H9 (cell line): ENCODE data around the gene HEATR5B. TPM values are rescaled to one million over a fixed set of nuclear protein-coding genes. Genes with fewer than 3 reads are reported as not detected.
A peak's percentile ranks its signal among the peaks of the same experiment; 100 is the strongest.

Experiments
- DNase-seq: peaks from one replicate; pipeline ENCODE4 v3.0.0-alpha.2; 2017
- H2AFZ ChIP-seq: one replicate; pipeline ENCODE4 v1.6.1; 2013; ENCODE audit warnings: mild to moderate bottlenecking, low read length, control low read depth, moderate library complexity
- H2AK5ac ChIP-seq: 2 replicates; pipeline ENCODE4 v1.6.1; 2013; ENCODE audit warnings: low read length, control low read depth, mixed read lengths; ENCODE audit not compliant: insufficient read length
- H2BK120ac ChIP-seq: one replicate; pipeline ENCODE4 v1.6.1; 2013; ENCODE audit warnings: low read depth, mild to moderate bottlenecking, low read length, control low read depth, inconsistent platforms; ENCODE audit not compliant: poor library complexity, severe bottlenecking
- H2BK12ac ChIP-seq: 2 replicates; pipeline ENCODE4 v1.6.1; 2013; ENCODE audit warnings: low read length, control low read depth, mixed read lengths, low read depth; ENCODE audit not compliant: insufficient read length
- H2BK15ac ChIP-seq: 2 replicates; pipeline ENCODE4 v1.6.1; 2013; ENCODE audit warnings: low read depth, low read length, control low read depth
- H2BK20ac ChIP-seq: one replicate; pipeline ENCODE4 v1.6.1; 2013; ENCODE audit warnings: low read depth, mild to moderate bottlenecking, low read length, control low read depth, inconsistent platforms; ENCODE audit not compliant: poor library complexity, severe bottlenecking
- H2BK5ac ChIP-seq: 2 replicates; pipeline ENCODE4 v1.6.1; 2013; ENCODE audit warnings: low read length, control low read depth, mixed read lengths; ENCODE audit not compliant: insufficient read length
- H3K14ac ChIP-seq: 2 replicates; pipeline ENCODE4 v1.6.1; 2013; ENCODE audit warnings: low read length, control low read depth; ENCODE audit not compliant: insufficient read depth
- H3K18ac ChIP-seq: 2 replicates; pipeline ENCODE4 v1.6.1; 2013; ENCODE audit warnings: low read depth, mild to moderate bottlenecking, mixed read lengths, low read length, control low read depth; ENCODE audit not compliant: insufficient read length
- H3K23ac ChIP-seq: 2 replicates; pipeline ENCODE4 v1.6.1; 2013; ENCODE audit warnings: low read length, control low read depth, mixed read lengths, low read depth; ENCODE audit not compliant: insufficient read length
- H3K23me2 ChIP-seq: 2 replicates; pipeline ENCODE4 v1.6.1; 2013; ENCODE audit warnings: low read depth, mild to moderate bottlenecking, mixed read lengths, low read length, control low read depth; ENCODE audit not compliant: insufficient read length, poor library complexity, severe bottlenecking
- H3K27ac ChIP-seq: 2 replicates; pipeline ENCODE4 v1.5.1; 2013; ENCODE audit warnings: low read length, control low read depth, mixed read lengths, low read depth; ENCODE audit not compliant: insufficient read length
- H3K27me3 ChIP-seq: 2 replicates; pipeline ENCODE4 v1.6.1; 2013; ENCODE audit warnings: low read length, control low read depth, inconsistent platforms; ENCODE audit not compliant: insufficient read depth
- H3K4ac ChIP-seq: 2 replicates; pipeline ENCODE4 v1.6.1; 2013; ENCODE audit warnings: low read depth, mild to moderate bottlenecking, control low read depth, inconsistent platforms, low read length, moderate library complexity
- H3K4me1 ChIP-seq: 2 replicates; pipeline ENCODE4 v1.6.1; 2013; ENCODE audit warnings: low read length, control low read depth, inconsistent platforms; ENCODE audit not compliant: insufficient read depth
- H3K4me2 ChIP-seq: 2 replicates; pipeline ENCODE4 v1.6.1; 2013; ENCODE audit warnings: low read length, control low read depth, mixed read lengths; ENCODE audit not compliant: insufficient read length, insufficient read depth
- H3K56ac ChIP-seq: 2 replicates; pipeline ENCODE4 v1.6.1; 2013; ENCODE audit warnings: low read depth, mild to moderate bottlenecking, mixed read lengths, low read length, control low read depth; ENCODE audit not compliant: insufficient read length
- H3K79me1 ChIP-seq: 2 replicates; pipeline ENCODE4 v1.6.1; 2013; ENCODE audit warnings: low read depth, mild to moderate bottlenecking, moderate library complexity, low read length, control low read depth, inconsistent platforms; ENCODE audit not compliant: insufficient read depth, poor library complexity, severe bottlenecking
- H3K79me2 ChIP-seq: 2 replicates; pipeline ENCODE4 v1.6.1; 2013; ENCODE audit warnings: low read length, control low read depth, inconsistent platforms; ENCODE audit not compliant: insufficient read depth
- H3K9ac ChIP-seq: 2 replicates; pipeline ENCODE4 v1.6.1; 2013; ENCODE audit warnings: low read length, control low read depth, mixed read lengths; ENCODE audit not compliant: insufficient read length; ENCODE audit errors: extremely low read depth
- H3K9me3 ChIP-seq: one replicate; pipeline ENCODE4 v1.6.1; 2013; ENCODE audit warnings: low read depth, low read length, inconsistent platforms; ENCODE audit not compliant: control insufficient read depth
- H3T11ph ChIP-seq: one replicate; pipeline ENCODE4 v1.6.1; 2013; ENCODE audit warnings: mild to moderate bottlenecking, low read length, control low read depth, inconsistent platforms
- H4K20me1 ChIP-seq: one replicate; pipeline ENCODE4 v1.6.1; 2013; ENCODE audit not compliant: control insufficient read depth, insufficient read length, insufficient read depth
- H4K5ac ChIP-seq: 2 replicates; pipeline ENCODE4 v1.6.1; 2013; ENCODE audit warnings: low read depth, mild to moderate bottlenecking, mixed read lengths, low read length, control low read depth; ENCODE audit not compliant: insufficient read length
- H4K8ac ChIP-seq: replicated peaks from 2 replicates; pipeline ENCODE4 v1.6.1; 2013; ENCODE audit warnings: low read length, control low read depth, mixed read lengths, low read depth; ENCODE audit not compliant: insufficient read length
- H4K91ac ChIP-seq: 2 replicates; pipeline ENCODE4 v1.6.1; 2013; ENCODE audit warnings: low read depth, mild to moderate bottlenecking, moderate library complexity, mixed read lengths, low read length, control low read depth; ENCODE audit not compliant: insufficient read length
- H3K27ac Mint-ChIP-seq, 3 experiments: 2 replicates in 2 of 3; 3 replicates in 1 of 3; pipeline ENCODE4 v1.8.0; 2020 to 2021; ENCODE audit warnings: mixed read lengths in 3 of 3, mild to moderate bottlenecking in 1 of 3, moderate library complexity in 1 of 3
- H3K27me3 Mint-ChIP-seq: 2 replicates; pipeline ENCODE4 v1.8.0; 2021; ENCODE audit warnings: low read depth, mild to moderate bottlenecking, moderate library complexity, mixed read lengths
- H3K36me3 Mint-ChIP-seq, 3 experiments: 2 replicates in 2 of 3; 3 replicates in 1 of 3; pipeline ENCODE4 v1.8.0; 2020 to 2021; ENCODE audit warnings: low read depth in 3 of 3, mixed read lengths in 3 of 3; ENCODE audit not compliant: insufficient read depth in 1 of 3
- H3K4me1 Mint-ChIP-seq, 2 experiments: 2 replicates each; pipeline ENCODE4 v1.8.0; 2020; ENCODE audit warnings: mixed read lengths in 2 of 2
- H3K4me3 Mint-ChIP-seq, 2 experiments: 2 replicates in 1 of 2; 3 replicates in 1 of 2; pipeline ENCODE4 v1.8.0; 2020 to 2021; ENCODE audit warnings: mild to moderate bottlenecking in 2 of 2, mixed read lengths in 2 of 2, moderate library complexity in 1 of 2
- H3K9me3 Mint-ChIP-seq, 2 experiments: 2 replicates in 1 of 2; 3 replicates in 1 of 2; pipeline ENCODE4 v1.8.0; 2020; ENCODE audit warnings: mild to moderate bottlenecking in 2 of 2, mixed read lengths in 2 of 2, moderate library complexity in 1 of 2
- WGBS: extraction: QIAGEN DNeasy Blood & Tissue Kit; methylation state at CpG from one replicate; pipeline ENCODE4 v1.1.7; 2013; ENCODE audit warnings: missing lambda C conversion rate, low lambda C conversion rate, mixed read lengths; ENCODE audit not compliant: insufficient read length; ENCODE audit errors: extremely low coverage; 5-methylcytosine and 5-hydroxymethylcytosine counted together
- total RNA-seq: library from RNA; stranded (reverse); gene quantifications from 2 replicates; pipeline ENCODE4 v1.2.1, GENCODE V29; 2021
- TF ChIP-seq, protein P1 (sequence below): fragments of 200-600 bp; sonication (generic); conservative IDR thresholded peaks from 3 replicates; pipeline ENCODE4 v1.8.0; 2021; ENCODE audit warnings: antibody characterized with exemption, mild to moderate bottlenecking

Gene HEATR5B
- total RNA-seq, 1 experiment from 2014 or later, result 14.0 TPM

- Histone ChIP-seq H3K27me3 (no peaks in the 10 kb centered on the region), H2BK12ac (no peak overlapping the region), H3K23me2 (no peaks in the 10 kb centered on the region), H3K4me2 (no peak overlapping the region), H3K23ac (no peak overlapping the region), H3K18ac (no peak overlapping the region), H3K79me2 (no peaks in the 10 kb centered on the region), H2AK5ac (no peak overlapping the region), H4K20me1 (no peaks in the 10 kb centered on the region), H3K9me3 (no peaks in the 10 kb centered on the region), H4K5ac (no peak overlapping the region), H3T11ph (no peak overlapping the region), H2BK20ac (no peak overlapping the region), H2BK15ac (no peak overlapping the region), H3K79me1 (no peaks in the 10 kb centered on the region), H2BK120ac (no peak overlapping the region), H4K91ac (no peak overlapping the region), H2AFZ (no peak overlapping the region), H3K4me1 (no peaks in the 10 kb centered on the region; the same call in 1 of the 2 replicates), H3K14ac (no peak overlapping the region), H2BK5ac (no peak overlapping the region), H3K56ac (no peak overlapping the region), H3K27ac (no peak overlapping the region), H3K4ac (no peak overlapping the region), H3K9ac (no peak overlapping the region), H4K8ac (no peak overlapping the region)
- no peak for DNase-seq
- Mint-ChIP-seq H3K4me1 (no peaks in the 10 kb centered on the region), H3K9me3 (no peaks in the 10 kb centered on the region), H3K36me3 (peaks cover 20 to 55% (median 46%) of the 10 kb centered on the region in 3 experiments; a peak in 6 of 7 replicates), H3K4me3 (no peak overlapping the region), H3K27me3 (no peaks in the 10 kb centered on the region), H3K27ac (peak overlapping the region in 1 of 3 experiments; percentile 44; a peak in 1 of 7 replicates)
- TF ChIP-seq, protein P1, sequence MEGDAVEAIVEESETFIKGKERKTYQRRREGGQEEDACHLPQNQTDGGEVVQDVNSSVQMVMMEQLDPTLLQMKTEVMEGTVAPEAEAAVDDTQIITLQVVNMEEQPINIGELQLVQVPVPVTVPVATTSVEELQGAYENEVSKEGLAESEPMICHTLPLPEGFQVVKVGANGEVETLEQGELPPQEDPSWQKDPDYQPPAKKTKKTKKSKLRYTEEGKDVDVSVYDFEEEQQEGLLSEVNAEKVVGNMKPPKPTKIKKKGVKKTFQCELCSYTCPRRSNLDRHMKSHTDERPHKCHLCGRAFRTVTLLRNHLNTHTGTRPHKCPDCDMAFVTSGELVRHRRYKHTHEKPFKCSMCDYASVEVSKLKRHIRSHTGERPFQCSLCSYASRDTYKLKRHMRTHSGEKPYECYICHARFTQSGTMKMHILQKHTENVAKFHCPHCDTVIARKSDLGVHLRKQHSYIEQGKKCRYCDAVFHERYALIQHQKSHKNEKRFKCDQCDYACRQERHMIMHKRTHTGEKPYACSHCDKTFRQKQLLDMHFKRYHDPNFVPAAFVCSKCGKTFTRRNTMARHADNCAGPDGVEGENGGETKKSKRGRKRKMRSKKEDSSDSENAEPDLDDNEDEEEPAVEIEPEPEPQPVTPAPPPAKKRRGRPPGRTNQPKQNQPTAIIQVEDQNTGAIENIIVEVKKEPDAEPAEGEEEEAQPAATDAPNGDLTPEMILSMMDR, result no peak
- WGBS, result no CpG with 5 or more reads among the region's 2 CpGs
These were observed 27.8 kb upstream of the HEATR5B start for GRCh38 chr2:37111958-37112357.
